Measurements from ENCODE around the gene PITRM1.

DNA sequence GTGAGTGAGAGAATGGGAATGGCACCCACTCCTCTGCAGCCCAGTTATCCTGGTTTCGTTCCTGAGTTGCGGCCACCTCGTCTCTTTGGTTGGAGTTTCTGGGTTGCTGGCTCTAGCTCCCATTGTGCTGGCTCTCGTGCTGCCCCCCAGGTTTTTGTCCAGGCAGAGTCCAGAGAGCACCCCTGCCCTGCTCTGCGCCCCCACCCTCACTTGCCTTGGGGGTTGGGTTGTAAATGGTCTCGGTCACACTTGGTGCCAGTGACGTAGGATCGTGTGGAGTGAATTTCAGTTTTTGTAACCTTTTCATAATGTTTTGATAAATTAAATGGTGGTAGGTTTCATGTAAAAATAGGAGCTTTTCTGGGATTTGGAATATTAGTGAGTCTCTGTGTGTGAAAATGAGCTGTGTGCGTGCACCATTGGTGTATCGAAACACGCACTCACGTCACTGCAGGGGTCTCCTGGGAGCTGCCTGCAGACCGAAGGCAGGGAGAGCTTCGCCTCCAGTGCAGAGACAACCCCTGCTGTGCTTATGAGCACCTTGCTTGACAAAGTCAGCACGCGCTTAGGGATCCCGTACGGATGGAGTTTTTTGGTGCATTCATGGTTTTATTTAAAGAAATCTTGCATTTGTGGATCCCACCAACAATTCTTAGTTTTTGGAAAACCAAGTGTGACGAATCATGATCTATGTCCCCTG, 72.3 kb downstream of the PITRM1 start:
- TF ChIP-seq CTCF (IDR thresholded peaks at IDR 0.05; ENCODE audit: poor library complexity) (no peak), EZH2phosphoT487 (IDR thresholded peaks at IDR 0.05; ENCODE audit: low read depth, severe bottlenecking, unreplicated experiment) (no peak)

Measured in hepatocyte (in vitro differentiated cells).